DND-41 (cell line): Measurements from ENCODE around the gene EMP2.
"Not testable (repeated sequence)": the region's sequence is repeated elsewhere in the genome, so short reads cannot be mapped to it uniquely, and the experiment has no call there.

Experiments used
- ATAC-seq: fragments of 200-7000 bp; cut with Tn5 transposase; 3 replicates; pipeline ENCODE4 v1.9.1; 2021; ENCODE audit warnings: low read depth; ENCODE audit not compliant: insufficient read depth
- DNase-seq: peaks from one replicate; pipeline ENCODE4 v3.0.0-alpha.2; 2020
- H2AFZ ChIP-seq: 2 replicates; pipeline ENCODE4 v1.6.0; 2012; ENCODE audit warnings: low read depth, low read length
- H3K27ac ChIP-seq: 2 replicates; pipeline ENCODE4 v1.5.1; 2012; ENCODE audit warnings: low read length, inconsistent platforms
- H3K27me3 ChIP-seq: fragments of 200-600 bp; sonication (generic); 2 replicates; pipeline ENCODE4 v1.6.0; 2012; ENCODE audit warnings: low read length, mild to moderate bottlenecking, inconsistent platforms; ENCODE audit not compliant: insufficient read depth, poor library complexity
- H3K36me3 ChIP-seq: 2 replicates; pipeline ENCODE4 v1.5.1; 2012; ENCODE audit warnings: low read length, inconsistent platforms; ENCODE audit not compliant: insufficient read depth
- H3K4me1 ChIP-seq: 2 replicates; pipeline ENCODE4 v1.5.1; 2012; ENCODE audit warnings: mild to moderate bottlenecking, low read length; ENCODE audit not compliant: insufficient read depth
- H3K4me2 ChIP-seq: 2 replicates; pipeline ENCODE4 v1.6.0; 2012; ENCODE audit warnings: mild to moderate bottlenecking, moderate library complexity, low read length, inconsistent platforms; ENCODE audit not compliant: insufficient read depth
- H3K4me3 ChIP-seq, 2 experiments: fragments of 200-600 bp in 1 of 2; shearing (Covaris generic) in 1 of 2; 2 replicates each; pipeline ENCODE4 v1.5.1; 2012 to 2016; ENCODE audit warnings: inconsistent platforms in 2 of 2, low read length in 2 of 2, mild to moderate bottlenecking in 2 of 2, low read depth in 1 of 2, moderate library complexity in 1 of 2
- H3K79me2 ChIP-seq: 2 replicates; pipeline ENCODE4 v1.6.0; 2012; ENCODE audit warnings: low read length, inconsistent platforms; ENCODE audit not compliant: insufficient read depth
- H3K9ac ChIP-seq: 2 replicates; pipeline ENCODE4 v1.6.0; 2012; ENCODE audit warnings: low read depth, mild to moderate bottlenecking, inconsistent platforms, low read length, moderate library complexity
- H3K9me3 ChIP-seq: 2 replicates; pipeline ENCODE4 v1.5.1; 2012; ENCODE audit warnings: low read length, moderate library complexity, mild to moderate bottlenecking, inconsistent platforms; ENCODE audit not compliant: insufficient read depth, severe bottlenecking
- H4K20me1 ChIP-seq: 2 replicates; pipeline ENCODE4 v1.6.0; 2012; ENCODE audit warnings: low read length; ENCODE audit not compliant: insufficient read depth
- EZH2 ChIP-seq: IDR thresholded peaks from 3 replicates; pipeline ENCODE4 v1.6.1; 2012; ENCODE audit warnings: borderline replicate concordance, low read depth, mild to moderate bottlenecking, moderate library complexity, low read length, inconsistent platforms; ENCODE audit not compliant: severe bottlenecking
- TF ChIP-seq, protein P1 (sequence below): IDR thresholded peaks from 2 replicates; pipeline ENCODE4 v1.5.1; 2012; ENCODE audit warnings: borderline replicate concordance, low read length, moderate library complexity, mild to moderate bottlenecking; ENCODE audit not compliant: poor library complexity, severe bottlenecking; ENCODE audit errors: extremely low read depth

The EMP2 gene

DNA sequence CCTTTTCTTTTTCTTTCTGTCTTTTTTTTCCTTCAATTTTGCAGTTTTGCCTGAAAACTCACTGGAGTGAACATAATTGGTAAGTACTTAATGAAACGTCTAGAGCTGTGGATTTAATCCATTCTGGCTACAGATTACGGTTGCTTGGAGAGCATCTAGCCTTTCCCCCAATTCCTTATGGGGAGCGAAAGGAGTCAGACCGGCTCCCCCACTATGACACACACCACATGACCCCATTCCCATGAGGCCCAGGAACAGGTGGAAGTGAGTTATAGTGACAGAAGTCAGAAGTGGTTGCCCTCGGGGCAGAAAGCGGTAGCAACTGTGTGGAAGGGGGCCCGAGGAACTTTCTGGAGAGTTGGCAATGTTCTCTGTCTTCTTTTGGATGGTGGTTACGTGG lies 41.2 kb downstream of the EMP2 start:
- DNase-seq (no peak), ATAC-seq (no peak)
- H3K79me2 ChIP-seq = no peaks in the 10 kb centered on the region
- H4K20me1 ChIP-seq = no peaks in the 10 kb centered on the region
- H3K27ac ChIP-seq = no peak overlapping the region
- H3K4me1 ChIP-seq = no peaks in the 10 kb centered on the region
- H3K9me3 ChIP-seq = no peaks in the 10 kb centered on the region
- no peak overlapping the region for H3K9ac ChIP-seq
- H2AFZ ChIP-seq = no peak overlapping the region
- H3K36me3 ChIP-seq = no peaks in the 10 kb centered on the region
- no peak overlapping the region for H3K4me3 ChIP-seq
- no peaks in the 10 kb centered on the region for H3K27me3 ChIP-seq
- TF ChIP-seq, protein P1, sequence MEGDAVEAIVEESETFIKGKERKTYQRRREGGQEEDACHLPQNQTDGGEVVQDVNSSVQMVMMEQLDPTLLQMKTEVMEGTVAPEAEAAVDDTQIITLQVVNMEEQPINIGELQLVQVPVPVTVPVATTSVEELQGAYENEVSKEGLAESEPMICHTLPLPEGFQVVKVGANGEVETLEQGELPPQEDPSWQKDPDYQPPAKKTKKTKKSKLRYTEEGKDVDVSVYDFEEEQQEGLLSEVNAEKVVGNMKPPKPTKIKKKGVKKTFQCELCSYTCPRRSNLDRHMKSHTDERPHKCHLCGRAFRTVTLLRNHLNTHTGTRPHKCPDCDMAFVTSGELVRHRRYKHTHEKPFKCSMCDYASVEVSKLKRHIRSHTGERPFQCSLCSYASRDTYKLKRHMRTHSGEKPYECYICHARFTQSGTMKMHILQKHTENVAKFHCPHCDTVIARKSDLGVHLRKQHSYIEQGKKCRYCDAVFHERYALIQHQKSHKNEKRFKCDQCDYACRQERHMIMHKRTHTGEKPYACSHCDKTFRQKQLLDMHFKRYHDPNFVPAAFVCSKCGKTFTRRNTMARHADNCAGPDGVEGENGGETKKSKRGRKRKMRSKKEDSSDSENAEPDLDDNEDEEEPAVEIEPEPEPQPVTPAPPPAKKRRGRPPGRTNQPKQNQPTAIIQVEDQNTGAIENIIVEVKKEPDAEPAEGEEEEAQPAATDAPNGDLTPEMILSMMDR = no peak
- TF ChIP-seq EZH2 = no peak
- no peak overlapping the region for H3K4me2 ChIP-seq

DNA sequence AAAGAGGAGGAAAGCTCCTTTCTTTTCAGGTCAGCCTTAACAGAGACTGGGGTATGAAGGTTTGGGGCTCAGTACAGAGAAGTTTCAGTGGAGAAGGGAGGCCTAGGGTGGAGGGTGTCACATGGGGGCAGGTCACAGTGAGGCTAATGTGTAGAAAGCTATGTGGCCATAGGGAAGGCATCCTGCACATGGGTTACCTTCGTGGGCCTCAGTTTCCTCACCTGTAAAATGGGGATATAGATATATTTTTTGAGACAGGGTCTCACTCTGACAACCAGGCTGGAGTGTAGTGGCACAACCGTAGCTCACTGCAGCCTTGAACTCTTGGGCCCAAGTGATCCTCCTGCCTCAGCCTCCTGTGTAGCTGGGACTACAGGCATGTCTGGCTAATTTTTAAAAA lies 41.8 kb downstream of the EMP2 start:
- Histone ChIP-seq H3K27me3 (no peaks in the 10 kb centered on the region), H3K4me2 (no peak overlapping the region), H4K20me1 (no peaks in the 10 kb centered on the region), H3K9me3 (no peaks in the 10 kb centered on the region), H3K27ac (no peak overlapping the region), H2AFZ (no peak overlapping the region), H3K9ac (no peak overlapping the region), H3K4me3 (no peak overlapping the region), H3K36me3 (no peaks in the 10 kb centered on the region), H3K79me2 (no peaks in the 10 kb centered on the region), H3K4me1 (no peaks in the 10 kb centered on the region)
- no peak for TF ChIP-seq EZH2
- no peak for DNase-seq
- no peak for ATAC-seq

DNA sequence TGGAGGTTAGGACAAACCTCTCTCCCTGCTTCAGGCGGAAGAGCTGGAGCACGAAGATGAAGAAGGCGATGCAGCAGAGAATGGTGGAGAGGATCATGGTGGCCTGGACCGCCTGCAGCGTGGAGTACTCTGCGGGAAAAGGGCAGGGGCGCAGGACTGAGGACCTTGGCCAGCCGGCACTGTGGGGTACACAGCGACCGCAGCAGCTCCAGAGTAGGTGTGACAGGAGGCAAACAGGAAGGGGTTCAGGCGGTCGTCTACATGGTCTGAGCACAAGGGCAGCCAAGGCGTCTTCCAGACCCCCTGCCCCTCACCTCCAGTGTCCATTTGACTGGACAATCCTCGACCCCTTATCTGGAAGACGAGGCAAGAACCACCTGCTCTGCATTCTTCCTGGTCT lies 42.5 kb downstream of the EMP2 start:
- Histone ChIP-seq H3K4me1 (no peaks in the 10 kb centered on the region), H3K9me3 (no peaks in the 10 kb centered on the region), H3K4me3 (no peak overlapping the region), H2AFZ (no peak overlapping the region), H4K20me1 (no peaks in the 10 kb centered on the region), H3K79me2 (no peaks in the 10 kb centered on the region), H3K4me2 (no peak overlapping the region), H3K27ac (no peak overlapping the region), H3K9ac (no peak overlapping the region), H3K27me3 (no peaks in the 10 kb centered on the region), H3K36me3 (no peaks in the 10 kb centered on the region)
- no peak for ATAC-seq
- no peak for TF ChIP-seq EZH2
- TF ChIP-seq, protein P1 = no peak
- no peak for DNase-seq

DNA sequence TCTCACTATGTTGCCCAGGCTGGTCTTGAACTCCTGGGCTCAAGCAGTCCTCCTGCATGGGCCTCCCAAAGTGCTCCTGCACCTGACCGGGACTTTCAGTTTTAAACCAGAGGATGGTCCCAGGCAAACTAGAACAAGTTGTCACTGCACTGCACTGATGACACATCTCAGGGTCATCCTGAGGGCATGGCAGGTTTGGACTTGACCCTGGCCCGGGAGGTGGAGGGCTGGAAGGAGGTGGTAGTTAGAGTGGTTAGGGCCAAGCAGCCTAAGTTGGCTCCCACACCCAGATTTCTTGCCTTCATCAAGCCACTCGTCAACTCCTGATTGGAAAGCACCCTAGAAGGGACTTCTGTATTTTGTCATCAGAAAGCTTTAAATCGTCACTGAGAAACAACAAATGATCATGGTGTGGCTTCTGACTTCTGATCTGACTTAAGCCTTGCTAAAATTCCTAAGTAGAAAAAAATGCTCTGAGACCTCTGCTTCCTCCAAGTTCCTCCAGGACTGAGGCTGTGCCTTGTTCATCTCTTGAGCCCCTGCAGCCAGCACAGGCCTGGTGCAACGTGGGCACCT lies 43.5 kb downstream of the EMP2 start:
- TF ChIP-seq, protein P1 = no peak
- no peak overlapping the region for H3K4me2 ChIP-seq

DNA sequence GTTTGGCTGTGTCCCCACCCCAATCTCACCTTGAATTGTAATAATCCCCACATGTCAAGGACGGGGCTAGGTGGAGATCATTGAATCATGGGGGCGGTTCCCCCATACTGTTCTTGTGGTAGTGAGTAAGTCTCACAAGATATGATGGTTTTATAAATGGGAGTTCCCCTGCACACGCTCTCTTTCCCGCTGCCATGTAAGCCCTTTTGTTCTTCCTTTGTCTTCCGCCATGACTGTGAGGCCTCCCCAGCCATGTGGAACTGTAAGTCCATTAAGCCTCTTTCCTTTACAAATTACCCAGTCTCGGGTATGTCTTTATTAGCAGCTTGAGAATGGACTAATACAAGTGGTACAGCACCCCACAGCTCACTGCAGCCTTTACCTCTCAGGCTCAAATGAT lies 44.1 kb downstream of the EMP2 start:
- H3K4me2 ChIP-seq, H3K79me2 ChIP-seq, H4K20me1 ChIP-seq, H2AFZ ChIP-seq, H3K36me3 ChIP-seq, ATAC-seq, H3K9ac ChIP-seq, H3K27me3 ChIP-seq, H3K4me1 ChIP-seq, DNase-seq, H3K4me3 ChIP-seq, H3K9me3 ChIP-seq, H3K27ac ChIP-seq: not testable (repeated sequence)

More for the DNA sequence above, 43.5 kb downstream of the EMP2 start:
- no peak overlapping the region for H2AFZ ChIP-seq
- H3K4me1 ChIP-seq = no peaks in the 10 kb centered on the region
- ATAC-seq (no peak), DNase-seq (no peak)
- H3K36me3 ChIP-seq = no peaks in the 10 kb centered on the region
- no peak overlapping the region for H3K4me3 ChIP-seq
- H3K27me3 ChIP-seq = no peaks in the 10 kb centered on the region
- H3K27ac ChIP-seq = no peak overlapping the region
- no peak overlapping the region for H3K9ac ChIP-seq
- no peaks in the 10 kb centered on the region for H3K79me2 ChIP-seq
- no peaks in the 10 kb centered on the region for H3K9me3 ChIP-seq
- no peaks in the 10 kb centered on the region for H4K20me1 ChIP-seq
